ENCODE results near the gene ANKRD29.

GRCh38 chr18:23706971-23707640 lies 44.4 kb upstream of the ANKRD29 start:
- TF ChIP-seq CTCF (IDR thresholded peaks at IDR 0.05), result no peak
- TF ChIP-seq EP300 (IDR thresholded peaks at IDR 0.05; ENCODE audit: low read depth), result no peak
